ENCODE results near the gene SMARCD1. TPM values are rescaled to one million over a fixed set of nuclear protein-coding genes. Genes with fewer than 3 reads are reported as not detected.
A peak's percentile ranks its signal among the peaks of the same experiment; 100 is the strongest.

SMARCD1 gene
- total and polyA plus RNA-seq, 4 donors = 4.6 to 24.4 (median 15.3) TPM

DNA sequence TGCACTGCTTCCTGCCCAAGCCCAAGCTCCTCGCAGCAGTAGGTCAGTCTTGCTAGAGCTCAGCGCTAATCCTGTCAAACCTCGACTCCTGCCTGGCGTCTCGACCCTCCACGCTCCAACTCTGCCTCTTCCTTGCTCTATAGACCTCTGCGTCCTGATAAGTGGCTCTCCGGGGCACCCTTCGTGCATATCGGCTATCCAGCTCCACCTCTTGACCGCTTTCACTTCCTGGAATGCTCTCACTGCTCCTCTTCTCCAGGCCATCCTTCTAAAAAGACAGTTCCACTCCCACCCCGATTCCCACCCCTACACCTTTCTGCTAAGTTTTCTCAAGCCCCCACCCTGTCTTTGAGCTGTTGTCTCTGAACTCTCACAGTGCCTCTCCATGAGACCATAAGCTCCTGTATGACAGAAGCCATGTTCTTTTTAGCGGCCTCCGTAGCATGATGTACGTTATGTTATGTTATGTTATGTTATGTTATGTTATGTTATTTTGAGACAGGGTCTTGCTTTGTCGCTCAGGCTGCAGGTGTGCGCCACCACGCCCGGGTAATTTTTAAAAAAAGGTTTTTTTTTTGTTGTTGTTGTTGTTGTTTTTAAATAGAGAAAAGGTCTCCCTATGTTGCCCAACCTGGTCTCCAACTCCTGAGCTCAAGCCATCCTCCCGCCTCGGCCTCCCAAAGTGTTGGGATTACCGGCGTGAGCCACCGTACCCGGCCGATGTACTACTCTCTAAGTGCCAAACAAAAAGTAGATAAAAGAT lies 27.5 kb downstream of the SMARCD1 start:
- WGBS = 20% methylated on average over 26 of the region's 26 CpGs
- H3K4me1 ChIP-seq (ENCODE audit: control insufficient read depth in 4 of 4, insufficient read depth in 4 of 4, low read length in 3 of 4) = peaks cover 20 to 46% (median 37%) of the 10 kb centered on the region in 4 donors
- peaks cover 3 to 7% (median 5%) of the 10 kb centered on the region in 4 donors for H3K36me3 ChIP-seq (ENCODE audit: control insufficient read depth in 4 of 4, insufficient read depth in 3 of 4, low read depth in 1 of 4, low read length in 3 of 4)

DNA sequence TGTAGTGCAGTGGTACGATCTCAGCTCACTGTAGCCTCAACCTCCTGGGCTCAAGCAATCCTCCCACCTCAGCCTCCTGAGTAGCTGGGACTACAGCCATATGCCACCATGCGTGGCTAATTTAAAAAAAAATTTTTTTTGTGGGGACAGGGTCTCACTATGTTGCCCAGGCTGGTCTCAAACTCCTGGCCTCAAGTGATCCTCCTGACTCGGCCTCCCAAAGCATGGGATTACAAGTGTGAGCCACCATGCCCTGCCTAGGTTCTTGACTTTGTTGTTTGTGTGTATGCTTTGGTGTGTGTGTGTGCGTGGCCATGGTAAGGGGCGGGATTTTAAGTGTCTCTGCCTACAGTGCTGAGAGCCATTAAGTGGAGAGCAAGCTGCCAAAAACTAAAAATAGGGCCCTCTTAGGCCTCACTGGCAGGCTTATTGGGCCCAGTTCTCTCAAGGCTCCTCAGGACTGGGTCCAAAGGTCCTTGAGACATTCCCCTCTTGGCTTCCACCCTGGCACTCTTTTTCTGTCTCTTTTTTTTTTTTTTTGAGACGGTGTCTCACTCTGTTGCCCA lies 32.0 kb downstream of the SMARCD1 start:
- H3K9ac ChIP-seq (ENCODE audit: low read depth in 1 of 2, low read length in 2 of 2) = no peak overlapping the region
- H3K36me3 ChIP-seq (ENCODE audit: control insufficient read depth in 4 of 4, insufficient read depth in 3 of 4, low read depth in 1 of 4, low read length in 3 of 4) = peaks cover 9 to 29% (median 17%) of the 10 kb centered on the region in 4 donors
- 87% methylated on average over 6 of the region's 6 CpGs for WGBS
- no peak overlapping the region for H3K27ac ChIP-seq (ENCODE audit: low read depth in 1 of 2, low read length in 2 of 2)
- H3K4me3 ChIP-seq (ENCODE audit: low read depth in 1 of 3, low read length in 3 of 3) = no peak overlapping the region
- no peak for DNase-seq (ENCODE audit: low spot score)
- no peak for TF ChIP-seq EGR1 (IDR thresholded peaks at IDR 0.05; ENCODE audit: low read depth in 2 of 2)
- TF ChIP-seq, protein P1, sequence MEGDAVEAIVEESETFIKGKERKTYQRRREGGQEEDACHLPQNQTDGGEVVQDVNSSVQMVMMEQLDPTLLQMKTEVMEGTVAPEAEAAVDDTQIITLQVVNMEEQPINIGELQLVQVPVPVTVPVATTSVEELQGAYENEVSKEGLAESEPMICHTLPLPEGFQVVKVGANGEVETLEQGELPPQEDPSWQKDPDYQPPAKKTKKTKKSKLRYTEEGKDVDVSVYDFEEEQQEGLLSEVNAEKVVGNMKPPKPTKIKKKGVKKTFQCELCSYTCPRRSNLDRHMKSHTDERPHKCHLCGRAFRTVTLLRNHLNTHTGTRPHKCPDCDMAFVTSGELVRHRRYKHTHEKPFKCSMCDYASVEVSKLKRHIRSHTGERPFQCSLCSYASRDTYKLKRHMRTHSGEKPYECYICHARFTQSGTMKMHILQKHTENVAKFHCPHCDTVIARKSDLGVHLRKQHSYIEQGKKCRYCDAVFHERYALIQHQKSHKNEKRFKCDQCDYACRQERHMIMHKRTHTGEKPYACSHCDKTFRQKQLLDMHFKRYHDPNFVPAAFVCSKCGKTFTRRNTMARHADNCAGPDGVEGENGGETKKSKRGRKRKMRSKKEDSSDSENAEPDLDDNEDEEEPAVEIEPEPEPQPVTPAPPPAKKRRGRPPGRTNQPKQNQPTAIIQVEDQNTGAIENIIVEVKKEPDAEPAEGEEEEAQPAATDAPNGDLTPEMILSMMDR (IDR thresholded peaks at IDR 0.05; ENCODE audit: low read depth, low read length, missing input control) = no peak
- no peak for TF ChIP-seq HNF4G (IDR thresholded peaks at IDR 0.05)
- no peak for TF ChIP-seq YY1 (IDR thresholded peaks at IDR 0.05)
- no peak for TF ChIP-seq RXRA (IDR thresholded peaks at IDR 0.05)
- H3K9me3 ChIP-seq (ENCODE audit: control insufficient read depth in 4 of 4, low read length in 3 of 4) = no peaks in the 10 kb centered on the region
- no peaks in the 10 kb centered on the region for H3K27me3 ChIP-seq (ENCODE audit: control insufficient read depth in 4 of 4, insufficient read depth in 4 of 4, low read length in 3 of 4)
- peaks cover 0 to 11% (median 4%) of the 10 kb centered on the region in 4 donors for H3K4me1 ChIP-seq (ENCODE audit: control insufficient read depth in 4 of 4, insufficient read depth in 4 of 4, low read length in 3 of 4)

More for the DNA sequence above, 27.5 kb downstream of the SMARCD1 start:
- no peaks in the 10 kb centered on the region for H3K27me3 ChIP-seq (ENCODE audit: control insufficient read depth in 4 of 4, insufficient read depth in 4 of 4, low read length in 3 of 4)
- peak overlapping the region; percentile 69 to 91 for H3K9ac ChIP-seq (ENCODE audit: low read depth in 1 of 2, low read length in 2 of 2)
- no peak for DNase-seq (ENCODE audit: low spot score)
- no peaks in the 10 kb centered on the region for H3K9me3 ChIP-seq (ENCODE audit: control insufficient read depth in 4 of 4, low read length in 3 of 4)
- H3K4me3 ChIP-seq (ENCODE audit: low read depth in 1 of 3, low read length in 3 of 3) = peak overlapping the region; percentile 77 to 98 (median 98)
- TF ChIP-seq EGR1 (IDR thresholded peaks at IDR 0.05; ENCODE audit: low read depth in 2 of 2) = no peak
- TF ChIP-seq, protein P2, sequence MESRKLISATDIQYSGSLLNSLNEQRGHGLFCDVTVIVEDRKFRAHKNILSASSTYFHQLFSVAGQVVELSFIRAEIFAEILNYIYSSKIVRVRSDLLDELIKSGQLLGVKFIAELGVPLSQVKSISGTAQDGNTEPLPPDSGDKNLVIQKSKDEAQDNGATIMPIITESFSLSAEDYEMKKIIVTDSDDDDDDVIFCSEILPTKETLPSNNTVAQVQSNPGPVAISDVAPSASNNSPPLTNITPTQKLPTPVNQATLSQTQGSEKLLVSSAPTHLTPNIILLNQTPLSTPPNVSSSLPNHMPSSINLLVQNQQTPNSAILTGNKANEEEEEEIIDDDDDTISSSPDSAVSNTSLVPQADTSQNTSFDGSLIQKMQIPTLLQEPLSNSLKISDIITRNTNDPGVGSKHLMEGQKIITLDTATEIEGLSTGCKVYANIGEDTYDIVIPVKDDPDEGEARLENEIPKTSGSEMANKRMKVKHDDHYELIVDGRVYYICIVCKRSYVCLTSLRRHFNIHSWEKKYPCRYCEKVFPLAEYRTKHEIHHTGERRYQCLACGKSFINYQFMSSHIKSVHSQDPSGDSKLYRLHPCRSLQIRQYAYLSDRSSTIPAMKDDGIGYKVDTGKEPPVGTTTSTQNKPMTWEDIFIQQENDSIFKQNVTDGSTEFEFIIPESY (IDR thresholded peaks at IDR 0.05) = no peak
- peak; percentile 8 to 25 for TF ChIP-seq RAD21 (IDR thresholded peaks at IDR 0.05)
- no peak for TF ChIP-seq RXRA (IDR thresholded peaks at IDR 0.05)
- peak overlapping the region; percentile 95 to 97 for H3K27ac ChIP-seq (ENCODE audit: low read depth in 1 of 2, low read length in 2 of 2)

DNA sequence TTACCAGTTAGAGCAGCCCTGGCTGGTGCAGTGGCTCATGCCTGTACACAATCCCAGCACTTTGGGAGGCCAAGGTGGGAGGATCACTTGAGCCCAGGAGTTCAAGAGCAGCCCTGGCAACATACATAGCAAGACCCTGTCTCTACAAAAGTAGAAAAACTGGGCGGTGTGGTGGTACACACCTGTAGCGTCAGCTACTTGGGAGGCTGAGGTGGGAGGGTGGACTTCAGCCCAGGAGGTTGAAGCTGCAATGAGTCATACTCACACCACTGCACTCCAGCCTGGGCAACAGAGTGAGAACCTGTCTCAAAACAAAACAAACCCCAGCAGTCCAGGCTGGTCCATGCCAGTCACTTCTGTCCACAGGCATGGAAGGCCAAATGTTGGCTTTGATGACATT lies 34.2 kb downstream of the SMARCD1 start:
- Histone ChIP-seq H3K4me3 (ENCODE audit: low read depth in 1 of 3, low read length in 3 of 3) (no peak overlapping the region), H3K4me1 (ENCODE audit: control insufficient read depth in 4 of 4, insufficient read depth in 4 of 4, low read length in 3 of 4) (peaks cover 0 to 6% (median under 1%) of the 10 kb centered on the region in 4 donors), H3K27me3 (ENCODE audit: control insufficient read depth in 4 of 4, insufficient read depth in 4 of 4, low read length in 3 of 4) (no peaks in the 10 kb centered on the region), H3K27ac (ENCODE audit: low read depth in 1 of 2, low read length in 2 of 2) (no peak overlapping the region), H3K36me3 (ENCODE audit: control insufficient read depth in 4 of 4, insufficient read depth in 3 of 4, low read depth in 1 of 4, low read length in 3 of 4) (peaks cover 11 to 36% (median 27%) of the 10 kb centered on the region in 4 donors), H3K9me3 (ENCODE audit: control insufficient read depth in 4 of 4, low read length in 3 of 4) (no peaks in the 10 kb centered on the region), H3K9ac (ENCODE audit: low read depth in 1 of 2, low read length in 2 of 2) (no peak overlapping the region)
- DNase-seq (ENCODE audit: low spot score) = no peak
- TF ChIP-seq HNF4A (conservative IDR thresholded peaks at IDR 0.05) (peak in 1 of 2 donors; percentile 9), EGR1 (IDR thresholded peaks at IDR 0.05; ENCODE audit: low read depth in 2 of 2) (no peak)
- WGBS = 98% methylated on average over 2 of the region's 2 CpGs
